ENCODE results near the gene MARVELD2. TPM values are rescaled to one million over a fixed set of nuclear protein-coding genes. Genes with fewer than 3 reads are reported as not detected.

The MARVELD2 gene
- total RNA-seq, 1 donor from 2014 or later = 5.5 TPM

DNA sequence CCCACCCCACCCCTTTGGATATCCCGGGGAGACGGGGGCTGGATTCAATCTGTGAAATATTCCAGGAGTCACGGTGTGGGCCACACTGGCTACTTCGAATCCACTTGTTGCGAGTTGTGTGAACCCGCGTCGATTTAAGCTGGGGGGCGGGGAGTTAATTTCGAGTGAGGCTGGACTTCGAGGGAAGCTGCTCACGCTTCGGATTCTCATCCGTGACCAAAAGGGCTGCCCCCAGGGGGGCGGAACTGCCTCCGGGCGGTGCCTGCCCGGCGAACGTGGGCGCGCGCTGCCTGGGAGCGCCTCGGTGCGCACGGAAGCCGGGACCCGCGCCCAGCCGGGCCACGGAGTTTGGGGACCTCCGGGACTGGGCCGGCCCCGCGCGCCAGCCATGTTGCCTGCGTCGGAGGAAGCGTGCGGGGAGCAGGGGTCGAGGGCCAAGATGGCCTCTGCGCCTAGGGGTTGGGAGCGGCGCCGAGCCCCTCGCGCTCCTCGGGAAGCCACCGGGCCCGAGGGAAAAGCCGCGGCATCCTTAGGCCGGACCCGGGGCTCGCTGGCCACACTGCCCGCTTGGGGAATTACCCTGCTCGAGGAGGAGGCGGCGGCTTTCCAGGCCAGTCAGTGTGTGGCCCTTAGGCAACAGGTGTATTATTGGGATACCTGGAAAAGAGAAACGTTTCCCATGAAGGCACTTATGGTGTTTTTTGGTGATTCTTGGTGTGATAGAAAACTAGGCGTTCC, 78.6 kb downstream of the MARVELD2 start:
- no peak for DNase-seq

Small RNA genes lying within 50 kb of the gene (small RNA-seq; reads per million reads assigned to genes)
- gene RN7SL616P (ENCODE audit: low replicate concordance) (not detected), gene RPS27P14 (ENCODE audit: low replicate concordance) (not detected)

Other genes starting within 250 kb of the MARVELD2 start
- 31.3 TPM for gene CCNB1, start 248.0 kb upstream of the MARVELD2 start, total RNA-seq
- gene CENPH, start 225.5 kb upstream of the MARVELD2 start, total RNA-seq = 8.7 TPM
- 49.8 TPM for gene CDK7, start 180.2 kb upstream of the MARVELD2 start, total RNA-seq
- gene CCDC125, start 82.3 kb upstream of the MARVELD2 start, total RNA-seq = 7.0 TPM
- gene AK6, start 45.6 kb upstream of the MARVELD2 start, total RNA-seq = 28.1 TPM
- gene TAF9, start 45.6 kb upstream of the MARVELD2 start, total RNA-seq = 41.9 TPM
- 21.3 TPM for gene RAD17, start 45.3 kb upstream of the MARVELD2 start, total RNA-seq
- 22.6 TPM for gene OCLN, start 77.7 kb downstream of the MARVELD2 start, total RNA-seq
- gene GTF2H2C, start 145.1 kb downstream of the MARVELD2 start, total RNA-seq = 42.5 TPM

All from skin of body (tissue), 3 donors.